Measurements from ENCODE around the gene SOX12. TPM values are rescaled to one million over a fixed set of nuclear protein-coding genes. Genes with fewer than 3 reads are reported as not detected.
"Not testable (repeated sequence)": the region's sequence is repeated elsewhere in the genome, so short reads cannot be mapped to it uniquely, and the experiment has no call there.

Gene SOX12
- total and polyA plus RNA-seq, 2 experiments from 2014 or later, result 6.9 to 15.4 TPM

- Histone ChIP-seq H4K20me1 (ENCODE audit: insufficient read depth, poor library complexity, severe bottlenecking) (no peaks in the 10 kb centered on the region), H3K4me3 (no peak overlapping the region), H3K79me2 (peaks cover 5% of the 10 kb centered on the region), H3K27ac (no peak overlapping the region), H3K9me2 (replicated peaks; ENCODE audit: insufficient read depth) (no peaks in the 10 kb centered on the region), H3K27me3 (no peaks in the 10 kb centered on the region), H3K9me3 (ENCODE audit: low read depth) (no peaks in the 10 kb centered on the region), H3K4me2 (no peak overlapping the region), H2AFZ (no peak overlapping the region), H3K4me1 (ENCODE audit: insufficient read depth) (peaks cover 16% of the 10 kb centered on the region), H3K36me3 (replicated peaks; ENCODE audit: insufficient read depth, low read depth) (no peaks in the 10 kb centered on the region)
- DNase-seq (ENCODE audit: low spot score), result no peak
- TF ChIP-seq EZH2 (IDR thresholded peaks at IDR 0.05; ENCODE audit: borderline replicate concordance) (no peak), EZH2phosphoT487 (IDR thresholded peaks at IDR 0.05; ENCODE audit: low read depth, severe bottlenecking, unreplicated experiment) (no peak), CTCF (IDR thresholded peaks at IDR 0.05; ENCODE audit: poor library complexity) (no peak)
- 71% methylated on average over 2 of the region's 2 CpGs for WGBS (ENCODE audit: low lambda C conversion rate, missing lambda C conversion rate)
These were observed 51.4 kb downstream of the SOX12 start for GRCh38 chr20:376750-377149.

DNA sequence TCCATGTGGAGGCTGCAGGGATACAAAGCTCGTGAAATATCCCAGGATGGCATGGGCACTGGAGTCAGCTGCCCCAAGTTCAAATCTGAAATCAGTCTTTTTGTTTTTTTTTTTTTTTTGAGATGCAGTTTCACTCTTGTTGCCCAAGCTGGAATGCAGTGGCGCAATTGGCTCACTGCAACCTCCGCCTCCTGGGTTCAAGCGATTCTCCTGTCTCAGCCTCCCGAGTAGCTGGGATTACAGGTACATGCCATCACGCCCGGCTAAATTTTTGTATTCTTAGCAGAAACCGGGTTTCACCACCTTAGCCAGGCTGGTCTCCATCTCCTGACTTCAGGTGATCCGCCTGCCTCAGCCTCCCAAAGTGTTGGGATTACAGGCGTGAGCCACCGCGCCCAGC is 52.2 kb downstream of the SOX12 start:
- H3K79me2 ChIP-seq; H3K9me2 ChIP-seq (replicated peaks; ENCODE audit: insufficient read depth); H3K4me3 ChIP-seq; H3K36me3 ChIP-seq (replicated peaks; ENCODE audit: insufficient read depth, low read depth); H4K20me1 ChIP-seq (ENCODE audit: insufficient read depth, poor library complexity, severe bottlenecking); H3K9me3 ChIP-seq (ENCODE audit: low read depth); DNase-seq (ENCODE audit: low spot score); H3K27me3 ChIP-seq; H2AFZ ChIP-seq; H3K4me2 ChIP-seq; H3K27ac ChIP-seq: not testable (repeated sequence)
- H3K4me1 ChIP-seq (ENCODE audit: insufficient read depth), result peaks cover 14% of the 10 kb centered on the region
- 90% methylated on average over 12 of the region's 12 CpGs for WGBS (ENCODE audit: low lambda C conversion rate, missing lambda C conversion rate)

DNA sequence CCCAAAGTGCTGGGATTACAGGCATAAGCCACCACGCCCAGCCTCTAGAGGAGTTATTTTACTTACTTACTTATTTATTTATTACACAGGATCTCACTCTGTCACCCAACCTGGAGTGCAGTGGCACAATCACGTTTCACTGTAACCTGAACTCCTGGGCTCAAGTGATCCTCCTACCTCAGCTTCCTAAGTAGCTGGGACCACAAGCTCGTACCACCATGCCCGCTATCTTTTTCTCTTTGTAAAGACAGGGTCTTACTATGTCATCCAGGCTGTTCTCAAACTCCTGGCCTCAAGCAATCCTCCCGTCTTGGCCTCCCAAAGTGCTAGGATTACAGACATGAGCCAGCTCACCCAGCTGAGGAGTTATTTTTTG is 53.6 kb downstream of the SOX12 start:
- peaks cover 13% of the 10 kb centered on the region for H4K20me1 ChIP-seq (ENCODE audit: insufficient read depth, poor library complexity, severe bottlenecking)
- peaks cover 22% of the 10 kb centered on the region for H3K79me2 ChIP-seq
- H3K9me3 ChIP-seq (ENCODE audit: low read depth), result no peaks in the 10 kb centered on the region
- no peaks in the 10 kb centered on the region for H3K36me3 ChIP-seq (replicated peaks; ENCODE audit: insufficient read depth, low read depth)
- H3K4me1 ChIP-seq (ENCODE audit: insufficient read depth), result peaks cover 7% of the 10 kb centered on the region
- no peak overlapping the region for H3K4me3 ChIP-seq
- DNase-seq (ENCODE audit: low spot score), result no peak
- WGBS (ENCODE audit: low lambda C conversion rate, missing lambda C conversion rate), result 82% methylated on average over 5 of the region's 5 CpGs
- no peaks in the 10 kb centered on the region for H3K9me2 ChIP-seq (replicated peaks; ENCODE audit: insufficient read depth)
- H3K4me2 ChIP-seq, result no peak overlapping the region
- H3K27ac ChIP-seq, result no peak overlapping the region
- no peaks in the 10 kb centered on the region for H3K27me3 ChIP-seq
- H2AFZ ChIP-seq, result no peak overlapping the region
- TF ChIP-seq EZH2 (IDR thresholded peaks at IDR 0.05; ENCODE audit: borderline replicate concordance) (no peak), CTCF (IDR thresholded peaks at IDR 0.05; ENCODE audit: poor library complexity) (no peak), EZH2phosphoT487 (IDR thresholded peaks at IDR 0.05; ENCODE audit: low read depth, severe bottlenecking, unreplicated experiment) (no peak)

Other genes with a start within 250 kb of the SOX12 start
- gene DEFB125, start 237.9 kb upstream of the SOX12 start, total RNA-seq, result not detected in 2 replicates
- not detected in 2 replicates for gene DEFB125, start 237.9 kb upstream of the SOX12 start, polyA plus RNA-seq
- gene DEFB126, start 183.0 kb upstream of the SOX12 start, total RNA-seq, result not detected in 2 replicates
- not detected in 2 replicates for gene DEFB126, start 183.0 kb upstream of the SOX12 start, polyA plus RNA-seq
- not detected in 2 replicates for gene DEFB127, start 168.1 kb upstream of the SOX12 start, total RNA-seq
- not detected in 2 replicates for gene DEFB127, start 168.1 kb upstream of the SOX12 start, polyA plus RNA-seq
- not detected in 2 replicates for gene DEFB128, start 135.8 kb upstream of the SOX12 start, total RNA-seq
- not detected in 2 replicates for gene DEFB128, start 135.8 kb upstream of the SOX12 start, polyA plus RNA-seq
- not detected in 2 replicates for gene DEFB129, start 98.3 kb upstream of the SOX12 start, total RNA-seq
- gene DEFB129, start 98.3 kb upstream of the SOX12 start, polyA plus RNA-seq, result not detected in 2 replicates
- gene DEFB132, start 67.8 kb upstream of the SOX12 start, total RNA-seq, result not detected in 2 replicates
- not detected in 2 replicates for gene DEFB132, start 67.8 kb upstream of the SOX12 start, polyA plus RNA-seq
- gene C20orf96, start 34.8 kb upstream of the SOX12 start, total RNA-seq, result 2.9 and 3.5 TPM in 2 replicates
- gene C20orf96, start 34.8 kb upstream of the SOX12 start, polyA plus RNA-seq, result 10.6 and 14.0 TPM in 2 replicates
- 27.4 and 30.0 TPM in 2 replicates for gene ZCCHC3, start 28.0 kb upstream of the SOX12 start, total RNA-seq
- gene ZCCHC3, start 28.0 kb upstream of the SOX12 start, polyA plus RNA-seq, result 22.8 and 29.0 TPM in 2 replicates
- gene NRSN2, start 21.6 kb downstream of the SOX12 start, total RNA-seq, result 29.8 and 32.0 TPM in 2 replicates
- 65.3 and 68.1 TPM in 2 replicates for gene NRSN2, start 21.6 kb downstream of the SOX12 start, polyA plus RNA-seq
- 39.2 and 47.5 TPM in 2 replicates for gene TRIB3, start 55.2 kb downstream of the SOX12 start, total RNA-seq
- 43.7 and 45.9 TPM in 2 replicates for gene TRIB3, start 55.2 kb downstream of the SOX12 start, polyA plus RNA-seq
- gene RBCK1, start 82.7 kb downstream of the SOX12 start, total RNA-seq, result 56.8 and 76.4 TPM in 2 replicates
- gene RBCK1, start 82.7 kb downstream of the SOX12 start, polyA plus RNA-seq, result 80.8 and 90.1 TPM in 2 replicates
- gene TBC1D20, start 137.0 kb downstream of the SOX12 start, total RNA-seq, result 29.3 and 32.8 TPM in 2 replicates
- 33.9 and 35.8 TPM in 2 replicates for gene TBC1D20, start 137.0 kb downstream of the SOX12 start, polyA plus RNA-seq
- 157 and 173 TPM in 2 replicates for gene CSNK2A1, start 218.2 kb downstream of the SOX12 start, total RNA-seq
- 63.9 and 65.6 TPM in 2 replicates for gene CSNK2A1, start 218.2 kb downstream of the SOX12 start, polyA plus RNA-seq

Data from hepatocyte (in vitro differentiated cells).